ENCODE results near the gene DLG1. TPM values are rescaled to one million over a fixed set of nuclear protein-coding genes. Genes with fewer than 3 reads are reported as not detected.

DLG1 gene
- polyA plus RNA-seq, 1 donor from 2014 or later = 43.9 TPM

- Histone ChIP-seq H3K4me3 (ENCODE audit: low read length) (no peak overlapping the region), H2AFZ (ENCODE audit: low read depth, low read length) (no peak overlapping the region), H4K20me1 (ENCODE audit: insufficient read depth) (no peaks in the 10 kb centered on the region), H3K9ac (ENCODE audit: low read length) (no peak overlapping the region), H3K79me2 (replicated peaks; ENCODE audit: insufficient read depth, low read length) (no peaks in the 10 kb centered on the region), H3K9me3 (ENCODE audit: low read length) (no peaks in the 10 kb centered on the region), H3K36me3 (ENCODE audit: insufficient read depth, low read length) (no peaks in the 10 kb centered on the region), H3K27me3 (ENCODE audit: insufficient read depth, low read depth, low read length) (no peaks in the 10 kb centered on the region), H3K4me2 (ENCODE audit: low read length) (no peak overlapping the region), H3K9me2 (ENCODE audit: insufficient read depth, low read length) (no peaks in the 10 kb centered on the region), H3K27ac (ENCODE audit: low read length) (no peak overlapping the region), H3F3A (ENCODE audit: insufficient read depth, low read length, poor library complexity, severe bottlenecking) (no peaks in the 10 kb centered on the region)
- TF ChIP-seq RAD21 (conservative IDR thresholded peaks at IDR 0.05) (no peak), EP300 (conservative IDR thresholded peaks at IDR 0.05; ENCODE audit: poor library complexity, severe bottlenecking) (no peak), EZH2 (IDR thresholded peaks at IDR 0.05; ENCODE audit: borderline replicate concordance, insufficient read depth, low read length, poor library complexity, severe bottlenecking) (no peak), SMC3 (conservative IDR thresholded peaks at IDR 0.05; ENCODE audit: poor library complexity) (no peak), MXI1 (conservative IDR thresholded peaks at IDR 0.05; ENCODE audit: poor library complexity, severe bottlenecking) (no peak), POLR2AphosphoS5 (IDR thresholded peaks at IDR 0.05) (no peak), TAF1 (IDR thresholded peaks at IDR 0.05; ENCODE audit: low read depth) (no peak)
- TF ChIP-seq, protein P1, sequence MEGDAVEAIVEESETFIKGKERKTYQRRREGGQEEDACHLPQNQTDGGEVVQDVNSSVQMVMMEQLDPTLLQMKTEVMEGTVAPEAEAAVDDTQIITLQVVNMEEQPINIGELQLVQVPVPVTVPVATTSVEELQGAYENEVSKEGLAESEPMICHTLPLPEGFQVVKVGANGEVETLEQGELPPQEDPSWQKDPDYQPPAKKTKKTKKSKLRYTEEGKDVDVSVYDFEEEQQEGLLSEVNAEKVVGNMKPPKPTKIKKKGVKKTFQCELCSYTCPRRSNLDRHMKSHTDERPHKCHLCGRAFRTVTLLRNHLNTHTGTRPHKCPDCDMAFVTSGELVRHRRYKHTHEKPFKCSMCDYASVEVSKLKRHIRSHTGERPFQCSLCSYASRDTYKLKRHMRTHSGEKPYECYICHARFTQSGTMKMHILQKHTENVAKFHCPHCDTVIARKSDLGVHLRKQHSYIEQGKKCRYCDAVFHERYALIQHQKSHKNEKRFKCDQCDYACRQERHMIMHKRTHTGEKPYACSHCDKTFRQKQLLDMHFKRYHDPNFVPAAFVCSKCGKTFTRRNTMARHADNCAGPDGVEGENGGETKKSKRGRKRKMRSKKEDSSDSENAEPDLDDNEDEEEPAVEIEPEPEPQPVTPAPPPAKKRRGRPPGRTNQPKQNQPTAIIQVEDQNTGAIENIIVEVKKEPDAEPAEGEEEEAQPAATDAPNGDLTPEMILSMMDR (IDR thresholded peaks at IDR 0.05; ENCODE audit: poor library complexity, severe bottlenecking) = no peak
- TF ChIP-seq, protein P2, sequence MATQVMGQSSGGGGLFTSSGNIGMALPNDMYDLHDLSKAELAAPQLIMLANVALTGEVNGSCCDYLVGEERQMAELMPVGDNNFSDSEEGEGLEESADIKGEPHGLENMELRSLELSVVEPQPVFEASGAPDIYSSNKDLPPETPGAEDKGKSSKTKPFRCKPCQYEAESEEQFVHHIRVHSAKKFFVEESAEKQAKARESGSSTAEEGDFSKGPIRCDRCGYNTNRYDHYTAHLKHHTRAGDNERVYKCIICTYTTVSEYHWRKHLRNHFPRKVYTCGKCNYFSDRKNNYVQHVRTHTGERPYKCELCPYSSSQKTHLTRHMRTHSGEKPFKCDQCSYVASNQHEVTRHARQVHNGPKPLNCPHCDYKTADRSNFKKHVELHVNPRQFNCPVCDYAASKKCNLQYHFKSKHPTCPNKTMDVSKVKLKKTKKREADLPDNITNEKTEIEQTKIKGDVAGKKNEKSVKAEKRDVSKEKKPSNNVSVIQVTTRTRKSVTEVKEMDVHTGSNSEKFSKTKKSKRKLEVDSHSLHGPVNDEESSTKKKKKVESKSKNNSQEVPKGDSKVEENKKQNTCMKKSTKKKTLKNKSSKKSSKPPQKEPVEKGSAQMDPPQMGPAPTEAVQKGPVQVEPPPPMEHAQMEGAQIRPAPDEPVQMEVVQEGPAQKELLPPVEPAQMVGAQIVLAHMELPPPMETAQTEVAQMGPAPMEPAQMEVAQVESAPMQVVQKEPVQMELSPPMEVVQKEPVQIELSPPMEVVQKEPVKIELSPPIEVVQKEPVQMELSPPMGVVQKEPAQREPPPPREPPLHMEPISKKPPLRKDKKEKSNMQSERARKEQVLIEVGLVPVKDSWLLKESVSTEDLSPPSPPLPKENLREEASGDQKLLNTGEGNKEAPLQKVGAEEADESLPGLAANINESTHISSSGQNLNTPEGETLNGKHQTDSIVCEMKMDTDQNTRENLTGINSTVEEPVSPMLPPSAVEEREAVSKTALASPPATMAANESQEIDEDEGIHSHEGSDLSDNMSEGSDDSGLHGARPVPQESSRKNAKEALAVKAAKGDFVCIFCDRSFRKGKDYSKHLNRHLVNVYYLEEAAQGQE (IDR thresholded peaks at IDR 0.05; ENCODE audit: borderline replicate concordance) = no peak
Observed at GRCh38 chr3:197009532-197010019, 288.8 kb downstream of the DLG1 start.

DNA sequence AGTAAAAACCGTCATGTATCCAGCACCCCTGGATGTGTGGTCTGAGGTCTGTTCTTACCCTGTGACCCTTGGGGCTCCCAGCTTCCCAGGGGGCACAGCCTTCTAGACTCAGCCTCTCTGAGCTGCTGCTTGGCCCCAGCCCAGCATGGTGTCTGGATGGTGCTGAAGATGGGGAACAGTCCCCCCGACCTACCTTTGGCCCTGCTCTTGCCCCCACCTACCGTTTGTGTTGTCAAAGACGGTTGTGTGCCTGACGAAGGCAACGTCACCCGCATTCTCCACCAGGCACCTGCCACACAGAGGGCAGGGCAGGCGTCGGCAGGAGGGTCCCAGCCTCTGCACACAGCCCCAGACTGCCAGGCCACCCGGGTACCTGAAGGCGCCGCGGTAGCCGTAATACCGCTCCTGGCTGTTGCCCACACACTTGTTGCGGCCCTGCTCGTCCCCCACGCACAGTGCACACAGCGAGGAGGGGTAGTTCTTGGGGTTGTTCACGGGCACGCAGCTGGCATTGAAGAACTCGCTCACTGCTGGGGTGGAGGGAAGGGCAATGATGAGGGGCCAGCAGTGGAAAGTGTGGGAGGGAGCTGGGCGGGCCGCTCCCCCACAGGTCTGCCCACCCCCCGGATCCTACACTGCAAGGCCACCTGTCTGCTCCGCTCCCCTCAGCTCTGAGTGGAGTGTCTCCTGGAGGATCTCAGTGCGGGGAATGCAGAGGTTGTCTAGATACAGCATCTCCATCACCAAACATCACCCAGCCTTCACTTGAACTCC lies 289.8 kb downstream of the DLG1 start:
- Histone ChIP-seq H3K79me2 (replicated peaks; ENCODE audit: insufficient read depth, low read length) (no peaks in the 10 kb centered on the region), H3K27ac (ENCODE audit: low read length) (no peak overlapping the region), H4K20me1 (ENCODE audit: insufficient read depth) (no peaks in the 10 kb centered on the region), H2AFZ (ENCODE audit: low read depth, low read length) (no peak overlapping the region), H3K9me3 (ENCODE audit: low read length) (no peaks in the 10 kb centered on the region), H3K36me3 (ENCODE audit: insufficient read depth, low read length) (no peaks in the 10 kb centered on the region), H3K9ac (ENCODE audit: low read length) (no peak overlapping the region), H3K4me2 (ENCODE audit: low read length) (no peak overlapping the region), H3F3A (ENCODE audit: insufficient read depth, low read length, poor library complexity, severe bottlenecking) (no peaks in the 10 kb centered on the region), H3K9me2 (ENCODE audit: insufficient read depth, low read length) (no peaks in the 10 kb centered on the region), H3K27me3 (ENCODE audit: insufficient read depth, low read depth, low read length) (peaks cover 2% of the 10 kb centered on the region), H3K4me3 (ENCODE audit: low read length) (no peak overlapping the region)
- TF ChIP-seq TAF1 (IDR thresholded peaks at IDR 0.05; ENCODE audit: low read depth) = no peak
- no peak for TF ChIP-seq POLR2AphosphoS5 (IDR thresholded peaks at IDR 0.05)
- TF ChIP-seq, protein P1 (IDR thresholded peaks at IDR 0.05; ENCODE audit: poor library complexity, severe bottlenecking) = no peak
- no peak for TF ChIP-seq EZH2 (IDR thresholded peaks at IDR 0.05; ENCODE audit: borderline replicate concordance, insufficient read depth, low read length, poor library complexity, severe bottlenecking)
- no peak for TF ChIP-seq EP300 (conservative IDR thresholded peaks at IDR 0.05; ENCODE audit: poor library complexity, severe bottlenecking)
- TF ChIP-seq, protein P2 (IDR thresholded peaks at IDR 0.05; ENCODE audit: borderline replicate concordance) = no peak
- TF ChIP-seq MXI1 (conservative IDR thresholded peaks at IDR 0.05; ENCODE audit: poor library complexity, severe bottlenecking) = no peak
- no peak for TF ChIP-seq SMC3 (conservative IDR thresholded peaks at IDR 0.05; ENCODE audit: poor library complexity)
- TF ChIP-seq RAD21 (conservative IDR thresholded peaks at IDR 0.05) = no peak

Data from neural cell (in vitro differentiated cells).